GM12891 (cell line): ENCODE results near the gene LHFPL3.
"Not testable (repeated sequence)": the region's sequence is repeated elsewhere in the genome, so short reads cannot be mapped to it uniquely, and the experiment has no call there.

ENCODE experiments used
- POLR2A ChIP-seq: IDR thresholded peaks from 2 replicates; pipeline ENCODE4 v1.6.1; 2011; ENCODE audit warnings: low read depth, low read length, control low read depth
- POLR2AphosphoS5 ChIP-seq: IDR thresholded peaks from 2 replicates; pipeline ENCODE4 v1.6.1; 2011; ENCODE audit warnings: low read depth, low read length, control low read depth
- SPI1 ChIP-seq: IDR thresholded peaks from 2 replicates; pipeline ENCODE4 v1.6.1; 2011; ENCODE audit warnings: low read depth, low read length, control low read depth
- TAF1 ChIP-seq: IDR thresholded peaks from 2 replicates; pipeline ENCODE4 v1.6.1; 2011; ENCODE audit warnings: low read depth, low read length, control low read depth

DNA sequence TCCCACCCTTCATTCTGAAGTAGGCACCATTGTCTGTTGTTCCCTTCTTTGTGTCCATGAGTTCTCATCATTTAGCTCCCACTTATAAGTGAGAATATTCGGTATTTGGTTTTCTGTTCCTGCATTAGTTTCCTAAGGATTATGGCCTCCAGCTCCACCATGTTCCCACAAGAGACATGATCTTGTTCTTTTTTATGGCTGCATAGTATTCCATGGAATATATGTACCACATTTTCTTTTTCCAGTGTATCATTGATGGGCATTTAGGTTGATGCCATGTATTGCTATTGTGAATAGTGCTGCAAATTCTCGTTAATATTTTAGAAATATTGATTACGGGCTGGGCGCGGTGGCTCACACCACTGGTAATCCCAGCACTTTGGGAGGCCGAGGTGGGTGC is 609.1 kb downstream of the LHFPL3 start:
- not testable (repeated sequence) for TF ChIP-seq POLR2A, SPI1, TAF1, POLR2AphosphoS5
